ENCODE measurements around the gene GPR25. TPM values are rescaled to one million over a fixed set of nuclear protein-coding genes. Genes with fewer than 3 reads are reported as not detected.

GPR25 gene
- total RNA-seq, 1 experiment from 2014 or later, result not detected

DNA sequence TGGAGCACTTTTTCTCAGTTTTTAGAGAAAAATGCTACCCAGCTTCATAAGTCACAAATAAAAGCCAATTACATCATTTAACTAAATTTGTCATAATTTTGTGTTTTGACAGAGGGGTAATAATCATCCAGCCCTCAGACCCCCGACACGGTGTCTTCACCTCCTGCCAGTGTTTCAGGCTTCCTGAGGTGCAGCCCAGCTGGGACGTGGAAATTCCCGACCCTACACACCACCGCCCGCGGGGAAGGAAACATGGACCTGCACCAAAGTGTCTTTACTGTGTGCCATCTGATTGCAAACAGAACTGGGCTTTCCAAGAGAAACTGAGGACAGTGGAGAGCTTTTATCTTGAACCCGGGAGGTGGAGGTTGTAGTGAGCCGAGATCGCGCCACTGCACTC, 14.3 kb downstream of the GPR25 start:
- H4K20me1 ChIP-seq (ENCODE audit: insufficient read depth), result no peaks in the 10 kb centered on the region
- ChIA-PET POLR2A (no interaction called here), CTCF (no interaction called here), RAD21 (ENCODE audit: low non-redundant PET in 1 of 2, low total read pairs in 2 of 2, uncharacterized antibody in 2 of 2, unreplicated experiment in 2 of 2) (no interaction called here)
- H3K4me2 ChIP-seq (ENCODE audit: low read length), result no peak overlapping the region
- H3K4me1 ChIP-seq (ENCODE audit: control insufficient read depth in 1 of 2, insufficient read depth in 2 of 2, low read length in 2 of 2), result peaks cover 5 to 23% of the 10 kb centered on the region in 2 experiments; a peak in 3 of 4 replicates
- H2AFZ ChIP-seq (ENCODE audit: low read depth, low read length, poor library complexity, severe bottlenecking), result no peak overlapping the region
- no peak overlapping the region for H3K4me3 ChIP-seq (replicated peaks in 1 of 2; ENCODE audit: low read depth in 1 of 2, low read length in 2 of 2)
- no peak overlapping the region for H3K9ac ChIP-seq (ENCODE audit: low read length)
- no peaks in the 10 kb centered on the region for H3K36me3 ChIP-seq (ENCODE audit: control insufficient read depth in 1 of 2, insufficient read depth in 2 of 2, low read length in 2 of 2)
- H3K79me2 ChIP-seq (ENCODE audit: insufficient read depth, low read length), result no peaks in the 10 kb centered on the region
- DNase-seq (ENCODE audit: low read depth, low spot score) (no peak), ATAC-seq (no peak)
- no peak overlapping the region for H3K27ac ChIP-seq (ENCODE audit: low read depth, low read length)
- H3K9me3 ChIP-seq (ENCODE audit: control insufficient read depth in 1 of 2, insufficient read depth in 1 of 2, low read depth in 1 of 2, low read length in 2 of 2), result no peaks in the 10 kb centered on the region
- BruUV-seq (replicated peaks), result no TSS peak
- TF ChIP-seq POLR2A (IDR thresholded peaks at IDR 0.05; ENCODE audit: borderline replicate concordance, extremely low read depth, insufficient read depth, insufficient read length) (no peak), JUND (IDR thresholded peaks at IDR 0.05) (no peak), FOSL1 (IDR thresholded peaks at IDR 0.05; ENCODE audit: low read depth) (no peak), POLR2AphosphoS5 (IDR thresholded peaks at IDR 0.05; ENCODE audit: low read depth, low read length) (no peak), YY1 (IDR thresholded peaks at IDR 0.05; ENCODE audit: extremely low read depth, insufficient replicate concordance, low read depth, low read length) (no peak), SRF (IDR thresholded peaks at IDR 0.05; ENCODE audit: low read depth) (no peak), ELF1 (IDR thresholded peaks at IDR 0.05; ENCODE audit: borderline replicate concordance, low read depth) (no peak), CBX3 (IDR thresholded peaks at IDR 0.05; ENCODE audit: low read depth) (no peak), TCF7L2 (IDR thresholded peaks at IDR 0.05; ENCODE audit: borderline replicate concordance, extremely low read depth, insufficient read depth, insufficient read length) (no peak), RAD21 (IDR thresholded peaks at IDR 0.05; ENCODE audit: low read depth) (no peak), ZFX (IDR thresholded peaks at IDR 0.05) (no peak), ZNF274 (IDR thresholded peaks at IDR 0.05; ENCODE audit: low read depth, low read length) (no peak)
- TF ChIP-seq, protein P1, sequence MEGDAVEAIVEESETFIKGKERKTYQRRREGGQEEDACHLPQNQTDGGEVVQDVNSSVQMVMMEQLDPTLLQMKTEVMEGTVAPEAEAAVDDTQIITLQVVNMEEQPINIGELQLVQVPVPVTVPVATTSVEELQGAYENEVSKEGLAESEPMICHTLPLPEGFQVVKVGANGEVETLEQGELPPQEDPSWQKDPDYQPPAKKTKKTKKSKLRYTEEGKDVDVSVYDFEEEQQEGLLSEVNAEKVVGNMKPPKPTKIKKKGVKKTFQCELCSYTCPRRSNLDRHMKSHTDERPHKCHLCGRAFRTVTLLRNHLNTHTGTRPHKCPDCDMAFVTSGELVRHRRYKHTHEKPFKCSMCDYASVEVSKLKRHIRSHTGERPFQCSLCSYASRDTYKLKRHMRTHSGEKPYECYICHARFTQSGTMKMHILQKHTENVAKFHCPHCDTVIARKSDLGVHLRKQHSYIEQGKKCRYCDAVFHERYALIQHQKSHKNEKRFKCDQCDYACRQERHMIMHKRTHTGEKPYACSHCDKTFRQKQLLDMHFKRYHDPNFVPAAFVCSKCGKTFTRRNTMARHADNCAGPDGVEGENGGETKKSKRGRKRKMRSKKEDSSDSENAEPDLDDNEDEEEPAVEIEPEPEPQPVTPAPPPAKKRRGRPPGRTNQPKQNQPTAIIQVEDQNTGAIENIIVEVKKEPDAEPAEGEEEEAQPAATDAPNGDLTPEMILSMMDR (IDR thresholded peaks at IDR 0.05 in 2 of 3, conservative IDR thresholded peaks at IDR 0.05 in 1 of 3; ENCODE audit: borderline replicate concordance in 1 of 3, insufficient read depth in 1 of 3, low read depth in 2 of 3, low read length in 2 of 3), result no peak
- no peaks in the 10 kb centered on the region for H3K9me2 ChIP-seq (ENCODE audit: insufficient read depth)
- intact Hi-C loops (cut with micrococcal nuclease), result no loop called here
- H3K27me3 ChIP-seq (ENCODE audit: insufficient read depth, low read length), result no peaks in the 10 kb centered on the region

All from HCT116 (cell line).